Measurements from ENCODE around the gene HCST.

HCST gene

DNA sequence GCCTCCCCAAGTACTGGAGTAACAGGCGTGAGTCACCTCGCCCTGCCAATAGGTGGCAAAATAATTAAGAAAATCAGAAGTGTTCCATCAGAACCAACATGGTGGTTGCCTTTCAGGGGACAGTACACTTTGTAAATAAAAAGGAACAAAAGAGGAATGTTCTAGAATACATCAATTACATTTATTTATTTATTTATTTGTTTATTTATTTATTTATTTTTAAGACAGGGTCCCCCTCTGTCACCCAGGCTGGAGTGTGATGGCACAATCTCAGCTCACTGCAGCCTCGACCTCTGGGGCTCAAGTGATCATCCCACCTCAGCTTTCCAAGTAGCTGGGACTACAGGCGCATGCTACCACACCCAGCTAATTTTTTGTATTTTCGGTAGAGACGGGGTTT, 18.7 kb downstream of the HCST start:
- H3K4me2 ChIP-seq (ENCODE audit: low read length, poor library complexity, severe bottlenecking), result no peak overlapping the region
- H3K9ac ChIP-seq (ENCODE audit: low read length), result no peak overlapping the region
- no peak overlapping the region for H2AK5ac ChIP-seq (ENCODE audit: low read length, severe bottlenecking)
- H3K18ac ChIP-seq (ENCODE audit: low read depth in 1 of 2, low read length in 2 of 2), result no peak overlapping the region
- no peak overlapping the region for H2BK5ac ChIP-seq (ENCODE audit: low read depth, low read length, poor library complexity, severe bottlenecking)
- H3K14ac ChIP-seq (ENCODE audit: low read length in 2 of 2), result no peak overlapping the region
- no peak for DNase-seq
- no peak overlapping the region for H4K91ac ChIP-seq (ENCODE audit: low read length)
- no peak overlapping the region for H3K27ac ChIP-seq (ENCODE audit: low read length, poor library complexity, severe bottlenecking)
- H3K27me3 ChIP-seq (ENCODE audit: control insufficient read depth in 1 of 2, insufficient read depth in 1 of 2, low read length in 2 of 2), result peaks cover 8 to 18% of the 10 kb centered on the region in 2 experiments
- H3K23ac ChIP-seq (ENCODE audit: low read length in 2 of 2), result no peak overlapping the region
- H3K36me3 ChIP-seq (ENCODE audit: control insufficient read depth in 1 of 2, insufficient read depth in 2 of 2, low read depth in 1 of 2, low read length in 2 of 2), result no peaks in the 10 kb centered on the region
- no peak overlapping the region for H2BK15ac ChIP-seq (ENCODE audit: low read depth, poor library complexity, severe bottlenecking)
- no peaks in the 10 kb centered on the region for H3K79me1 ChIP-seq (replicated peaks; ENCODE audit: low read length, poor library complexity, severe bottlenecking)
- H3K9me3 ChIP-seq (ENCODE audit: control insufficient read depth, low read length), result peaks cover 8% of the 10 kb centered on the region
- no peak overlapping the region for H2BK120ac ChIP-seq (ENCODE audit: low read depth, low read length)
- no peak overlapping the region for H3K4ac ChIP-seq (ENCODE audit: low read depth in 1 of 2, low read length in 2 of 2)
- H4K8ac ChIP-seq (ENCODE audit: low read length), result no peak overlapping the region
- H3K4me3 ChIP-seq (ENCODE audit: insufficient read depth in 1 of 2, low read depth in 1 of 2, low read length in 2 of 2), result no peak overlapping the region
- H3K4me1 ChIP-seq (ENCODE audit: control insufficient read depth, insufficient read depth, low read depth, low read length), result no peaks in the 10 kb centered on the region
- no peak overlapping the region for H2BK12ac ChIP-seq (ENCODE audit: low read length in 2 of 2)
- no peak overlapping the region for H2AFZ ChIP-seq (ENCODE audit: low read depth, low read length)
- 91% methylated on average over 6 of the region's 6 CpGs for WGBS

DNA sequence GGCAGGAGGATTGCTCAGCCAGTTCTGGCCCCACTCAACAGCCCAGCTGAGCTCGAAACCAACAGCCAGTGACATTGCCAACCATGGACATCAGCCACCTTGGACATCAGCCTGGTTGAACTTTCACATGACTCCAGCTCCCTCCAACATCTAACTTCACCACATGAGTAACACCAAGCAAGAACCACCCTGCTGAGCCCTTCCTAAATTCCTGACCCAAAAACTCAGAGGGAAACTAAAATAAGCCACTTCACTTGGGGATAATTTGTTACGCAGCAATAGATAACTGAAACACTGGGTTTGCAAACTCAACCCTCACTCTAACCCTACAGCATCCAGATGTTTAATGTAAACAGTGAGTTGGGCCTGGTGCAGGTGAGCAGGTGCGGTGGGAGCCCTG, 23.2 kb downstream of the HCST start:
- Histone ChIP-seq H3K4me2 (ENCODE audit: low read length, poor library complexity, severe bottlenecking) (no peak overlapping the region), H3K4ac (ENCODE audit: low read depth in 1 of 2, low read length in 2 of 2) (no peak overlapping the region), H2BK120ac (ENCODE audit: low read depth, low read length) (no peak overlapping the region), H4K8ac (ENCODE audit: low read length) (no peak overlapping the region), H2AFZ (ENCODE audit: low read depth, low read length) (no peak overlapping the region), H3K4me3 (ENCODE audit: insufficient read depth in 1 of 2, low read depth in 1 of 2, low read length in 2 of 2) (no peak overlapping the region), H3K4me1 (ENCODE audit: control insufficient read depth, insufficient read depth, low read depth, low read length) (no peaks in the 10 kb centered on the region), H3K36me3 (ENCODE audit: control insufficient read depth in 1 of 2, insufficient read depth in 2 of 2, low read depth in 1 of 2, low read length in 2 of 2) (no peaks in the 10 kb centered on the region), H3K14ac (ENCODE audit: low read length in 2 of 2) (no peak overlapping the region), H3K23ac (ENCODE audit: low read length in 2 of 2) (no peak overlapping the region), H3K9ac (ENCODE audit: low read length) (no peak overlapping the region), H2AK5ac (ENCODE audit: low read length, severe bottlenecking) (no peak overlapping the region), H2BK15ac (ENCODE audit: low read depth, poor library complexity, severe bottlenecking) (no peak overlapping the region), H3K27me3 (ENCODE audit: control insufficient read depth in 1 of 2, insufficient read depth in 1 of 2, low read length in 2 of 2) (peaks cover 5 to 20% of the 10 kb centered on the region in 2 experiments), H3K27ac (ENCODE audit: low read length, poor library complexity, severe bottlenecking) (no peak overlapping the region), H3K79me1 (replicated peaks; ENCODE audit: low read length, poor library complexity, severe bottlenecking) (no peaks in the 10 kb centered on the region), H3K9me3 (ENCODE audit: control insufficient read depth, low read length) (peaks cover 10% of the 10 kb centered on the region), H4K91ac (ENCODE audit: low read length) (no peak overlapping the region), H2BK5ac (ENCODE audit: low read depth, low read length, poor library complexity, severe bottlenecking) (no peak overlapping the region), H3K18ac (ENCODE audit: low read depth in 1 of 2, low read length in 2 of 2) (no peak overlapping the region), H2BK12ac (ENCODE audit: low read length in 2 of 2) (no peak overlapping the region)
- 74% methylated on average over 3 of the region's 3 CpGs for WGBS
- no peak for DNase-seq

- Histone ChIP-seq H3K4me1 (ENCODE audit: control insufficient read depth, insufficient read depth, low read depth, low read length) (peaks cover 2% of the 10 kb centered on the region), H2BK5ac (ENCODE audit: low read depth, low read length, poor library complexity, severe bottlenecking) (no peak overlapping the region), H2BK15ac (ENCODE audit: low read depth, poor library complexity, severe bottlenecking) (no peak overlapping the region), H3K14ac (ENCODE audit: low read length in 2 of 2) (no peak overlapping the region), H2AK5ac (ENCODE audit: low read length, severe bottlenecking) (no peak overlapping the region), H3K23ac (ENCODE audit: low read length in 2 of 2) (no peak overlapping the region), H3K27ac (ENCODE audit: low read length, poor library complexity, severe bottlenecking) (no peak overlapping the region), H2BK120ac (ENCODE audit: low read depth, low read length) (no peak overlapping the region), H4K8ac (ENCODE audit: low read length) (no peak overlapping the region), H3K18ac (ENCODE audit: low read depth in 1 of 2, low read length in 2 of 2) (no peak overlapping the region), H3K79me1 (replicated peaks; ENCODE audit: low read length, poor library complexity, severe bottlenecking) (no peaks in the 10 kb centered on the region), H3K36me3 (ENCODE audit: control insufficient read depth in 1 of 2, insufficient read depth in 2 of 2, low read depth in 1 of 2, low read length in 2 of 2) (no peaks in the 10 kb centered on the region), H3K9me3 (ENCODE audit: control insufficient read depth, low read length) (peaks cover 10% of the 10 kb centered on the region), H3K4ac (ENCODE audit: low read depth in 1 of 2, low read length in 2 of 2) (no peak overlapping the region), H3K9ac (ENCODE audit: low read length) (no peak overlapping the region), H3K4me2 (ENCODE audit: low read length, poor library complexity, severe bottlenecking) (no peak overlapping the region), H2BK12ac (ENCODE audit: low read length in 2 of 2) (no peak overlapping the region), H2AFZ (ENCODE audit: low read depth, low read length) (no peak overlapping the region), H3K4me3 (ENCODE audit: insufficient read depth in 1 of 2, low read depth in 1 of 2, low read length in 2 of 2) (no peak overlapping the region), H4K91ac (ENCODE audit: low read length) (no peak overlapping the region), H3K27me3 (ENCODE audit: control insufficient read depth in 1 of 2, insufficient read depth in 1 of 2, low read length in 2 of 2) (peaks cover 5 to 20% of the 10 kb centered on the region in 2 experiments)
- no peak for DNase-seq
- WGBS, result 96% methylated on average over 5 of the region's 5 CpGs
These were observed 26.2 kb downstream of the HCST start for GRCh38 chr19:35928507-35928906.

DNA sequence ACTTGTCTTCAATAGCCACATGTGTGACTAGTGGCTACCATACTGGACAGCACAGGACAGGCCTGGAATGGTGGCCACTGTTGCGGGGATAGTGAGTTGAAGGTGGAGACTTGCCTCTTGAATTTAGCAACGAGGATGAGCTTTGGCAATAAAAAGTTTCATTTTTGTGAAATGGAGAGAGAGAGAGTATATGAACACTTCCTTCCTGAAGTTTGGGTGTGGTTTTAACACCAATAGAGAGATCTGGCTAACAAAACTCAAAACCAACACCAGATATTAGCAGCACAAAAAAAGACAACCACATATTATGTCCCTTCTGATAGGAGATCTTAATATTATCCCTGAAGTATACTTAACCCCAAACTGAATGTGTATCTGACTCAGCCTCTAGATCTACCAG, 27.5 kb downstream of the HCST start:
- Histone ChIP-seq H3K9ac (ENCODE audit: low read length) (no peak overlapping the region), H4K91ac (ENCODE audit: low read length) (no peak overlapping the region), H3K4me3 (ENCODE audit: insufficient read depth in 1 of 2, low read depth in 1 of 2, low read length in 2 of 2) (no peak overlapping the region), H2BK15ac (ENCODE audit: low read depth, poor library complexity, severe bottlenecking) (no peak overlapping the region), H3K79me1 (replicated peaks; ENCODE audit: low read length, poor library complexity, severe bottlenecking) (no peaks in the 10 kb centered on the region), H2BK12ac (ENCODE audit: low read length in 2 of 2) (no peak overlapping the region), H2AK5ac (ENCODE audit: low read length, severe bottlenecking) (no peak overlapping the region), H3K14ac (ENCODE audit: low read length in 2 of 2) (no peak overlapping the region), H3K36me3 (ENCODE audit: control insufficient read depth in 1 of 2, insufficient read depth in 2 of 2, low read depth in 1 of 2, low read length in 2 of 2) (no peaks in the 10 kb centered on the region), H2BK120ac (ENCODE audit: low read depth, low read length) (no peak overlapping the region), H3K23ac (ENCODE audit: low read length in 2 of 2) (no peak overlapping the region), H2AFZ (ENCODE audit: low read depth, low read length) (no peak overlapping the region), H3K4me1 (ENCODE audit: control insufficient read depth, insufficient read depth, low read depth, low read length) (peaks cover 2% of the 10 kb centered on the region), H3K4me2 (ENCODE audit: low read length, poor library complexity, severe bottlenecking) (no peak overlapping the region), H3K9me3 (ENCODE audit: control insufficient read depth, low read length) (peaks cover 10% of the 10 kb centered on the region), H3K27me3 (ENCODE audit: control insufficient read depth in 1 of 2, insufficient read depth in 1 of 2, low read length in 2 of 2) (peaks cover 5 to 14% of the 10 kb centered on the region in 2 experiments), H4K8ac (ENCODE audit: low read length) (no peak overlapping the region), H3K18ac (ENCODE audit: low read depth in 1 of 2, low read length in 2 of 2) (no peak overlapping the region), H3K27ac (ENCODE audit: low read length, poor library complexity, severe bottlenecking) (no peak overlapping the region), H3K4ac (ENCODE audit: low read depth in 1 of 2, low read length in 2 of 2) (no peak overlapping the region), H2BK5ac (ENCODE audit: low read depth, low read length, poor library complexity, severe bottlenecking) (no peak overlapping the region)
- whole genome bisulfite sequencing, result 67% methylated on average over 2 of the region's 2 CpGs
- no peak for DNase-seq
